H1 (cell line): ENCODE data around the gene ADAMTSL2. TPM values are rescaled to one million over a fixed set of nuclear protein-coding genes. Genes with fewer than 3 reads are reported as not detected.

Experiments
- CTCF ChIA-PET: fragments of 300-600 bp; sonication (Branson Sonifier 250); formaldehyde crosslinking; loops from one replicate; lab custom pipeline; 2021; ENCODE audit not compliant: partially characterized antibody; lab: Charles Lee
- POLR2A ChIA-PET: fragments of 300-600 bp; sonication (Branson Sonifier 250); formaldehyde crosslinking; loops from one replicate; lab custom pipeline; 2021; ENCODE audit warnings: inconsistent platforms; ENCODE audit not compliant: partially characterized antibody; lab: Charles Lee
- DNase-seq, 2 experiments: peaks; one replicate each; pipeline versions ENCODE4 v3.0.0 to v3.0.0-alpha.2; 2010 to 2022; ENCODE audit warnings: low spot score in 2 of 2, low read depth in 1 of 2, mixed read lengths in 1 of 2
- FAIRE-seq: peaks from 2 replicates; lab custom pipeline; 2011; peaks lifted over from hg19 to GRCh38; lab: Jason Lieb, UNC
- H2AFZ ChIP-seq: 2 replicates; pipeline ENCODE4 v1.8.1; 2012; ENCODE audit warnings: low read length, inconsistent platforms
- H2AK5ac ChIP-seq: 2 replicates; pipeline ENCODE4 v1.6.1; 2013; ENCODE audit warnings: low read depth, low read length
- H2BK120ac ChIP-seq: replicated peaks from 2 replicates; pipeline ENCODE3; 2013; ENCODE audit warnings: low read depth, low read length, inconsistent platforms
- H2BK12ac ChIP-seq: 2 replicates; pipeline ENCODE4 v1.6.1; 2013; ENCODE audit warnings: low read depth, low read length
- H2BK15ac ChIP-seq: 2 replicates; pipeline ENCODE4 v1.6.1; 2013; ENCODE audit warnings: low read length
- H2BK20ac ChIP-seq: 2 replicates; pipeline ENCODE4 v1.6.1; 2013; ENCODE audit warnings: low read length
- H2BK5ac ChIP-seq: 2 replicates; pipeline ENCODE4 v1.6.1; 2013; ENCODE audit warnings: low read depth, low read length
- H3K14ac ChIP-seq: 2 replicates; pipeline ENCODE4 v1.6.1; 2013; ENCODE audit warnings: inconsistent platforms; ENCODE audit not compliant: insufficient read length
- H3K18ac ChIP-seq: 2 replicates; pipeline ENCODE4 v1.6.1; 2013; ENCODE audit warnings: low read length; ENCODE audit errors: extremely low read depth
- H3K23ac ChIP-seq: 2 replicates; pipeline ENCODE4 v1.6.1; 2013; ENCODE audit warnings: inconsistent platforms; ENCODE audit not compliant: insufficient read length
- H3K23me2 ChIP-seq: 2 replicates; pipeline ENCODE4 v1.6.1; 2013; ENCODE audit warnings: low read depth, low read length
- H3K27ac ChIP-seq: 2 replicates; pipeline ENCODE4 v1.6.1; 2011; ENCODE audit warnings: low read depth, low read length, inconsistent platforms
- H3K27me3 ChIP-seq, 4 experiments: replicated peaks in 1 of 4; 1 replicate in 1 of 4; 2 replicates in 3 of 4; pipeline versions ENCODE4 v1.6.1 to v1.8.1; 2011 to 2013; ENCODE audit warnings: low read length in 3 of 4, mild to moderate bottlenecking in 3 of 4, inconsistent platforms in 2 of 4, mixed read lengths in 2 of 4, moderate library complexity in 1 of 4; ENCODE audit not compliant: control insufficient read depth in 3 of 4, insufficient read depth in 3 of 4; ENCODE audit errors: extremely low read depth in 1 of 4
- H3K36me3 ChIP-seq, 4 experiments: 2 replicates each; pipeline versions ENCODE4 v1.6.1 to v1.8.1; 2011 to 2013; ENCODE audit warnings: mild to moderate bottlenecking in 4 of 4, low read length in 3 of 4, moderate library complexity in 2 of 4, control low read depth in 1 of 4, inconsistent platforms in 1 of 4; ENCODE audit not compliant: insufficient read depth in 4 of 4, control insufficient read depth in 2 of 4
- H3K4ac ChIP-seq: replicated peaks from 2 replicates; pipeline ENCODE3; 2013; ENCODE audit warnings: low read length, low read depth, mixed read lengths, inconsistent platforms; ENCODE audit not compliant: insufficient read length
- H3K4me1 ChIP-seq, 4 experiments: replicated peaks in 1 of 4; 1 replicate in 1 of 4; 2 replicates in 3 of 4; pipeline versions ENCODE4 v1.6.1 to v1.8.1; 2011 to 2013; ENCODE audit warnings: low read length in 3 of 4, inconsistent platforms in 2 of 4, mixed read lengths in 1 of 4; ENCODE audit not compliant: insufficient read depth in 4 of 4, control insufficient read depth in 3 of 4
- H3K4me2 ChIP-seq, 2 experiments: 2 replicates each; pipeline versions ENCODE4 v1.6.1 to v1.8.1; 2011 to 2013; ENCODE audit warnings: low read depth in 2 of 2, low read length in 2 of 2, control low read depth in 1 of 2, inconsistent platforms in 1 of 2, mild to moderate bottlenecking in 1 of 2; ENCODE audit not compliant: insufficient read depth in 1 of 2
- H3K4me3 ChIP-seq, 4 experiments: fragments of 200-600, 300-600 bp in 1 of 4; sonication (generic), shearing (Covaris generic), sonication (Bioruptor Twin) in 1 of 4; 2 replicates each; pipeline versions ENCODE4 v1.5.1 to v1.8.1; 2011 to 2016; ENCODE audit warnings: low read length in 4 of 4, low read depth in 3 of 4, control low read depth in 2 of 4, inconsistent platforms in 2 of 4, mild to moderate bottlenecking in 2 of 4, mixed read lengths in 1 of 4, moderate library complexity in 1 of 4; ENCODE audit not compliant: insufficient read depth in 2 of 4; ENCODE audit errors: extremely low read depth in 1 of 4
- H3K56ac ChIP-seq: replicated peaks from 2 replicates; pipeline ENCODE3; 2013; ENCODE audit warnings: low read depth, mild to moderate bottlenecking, mixed read lengths, low read length, inconsistent platforms; ENCODE audit not compliant: insufficient read length
- H3K79me1 ChIP-seq: 2 replicates; pipeline ENCODE4 v1.6.1; 2013; ENCODE audit warnings: low read depth, low read length, control low read depth
- H3K79me2 ChIP-seq, 2 experiments: 2 replicates each; pipeline versions ENCODE4 v1.6.1 to v1.8.1; 2012 to 2013; ENCODE audit warnings: low read length in 2 of 2, mild to moderate bottlenecking in 2 of 2, inconsistent platforms in 1 of 2; ENCODE audit not compliant: insufficient read depth in 2 of 2, control insufficient read depth in 1 of 2
- H3K9ac ChIP-seq, 4 experiments: replicated peaks in 1 of 4; 1 replicate in 1 of 4; 2 replicates in 3 of 4; pipeline versions ENCODE4 v1.6.1 to v1.8.1; 2011 to 2013; ENCODE audit warnings: low read depth in 3 of 4, low read length in 3 of 4, control low read depth in 2 of 4, mild to moderate bottlenecking in 2 of 4, moderate library complexity in 2 of 4, inconsistent platforms in 1 of 4; ENCODE audit errors: extremely low read depth in 1 of 4
- H3K9me3 ChIP-seq, 2 experiments: 2 replicates each; pipeline versions ENCODE4 v1.6.1 to v1.8.1; 2012 to 2013; ENCODE audit warnings: mild to moderate bottlenecking in 2 of 2, moderate library complexity in 2 of 2, control low read depth in 1 of 2, inconsistent platforms in 1 of 2, low read depth in 1 of 2, low read length in 1 of 2, mixed read lengths in 1 of 2; ENCODE audit not compliant: insufficient read depth in 2 of 2
- H4K20me1 ChIP-seq, 2 experiments: replicated peaks in 1 of 2; 2 replicates each; pipeline versions ENCODE3 to v1.8.1; 2011 to 2013; ENCODE audit warnings: inconsistent platforms in 2 of 2, low read length in 2 of 2, mild to moderate bottlenecking in 1 of 2; ENCODE audit not compliant: insufficient read depth in 2 of 2, control insufficient read depth in 1 of 2
- H4K5ac ChIP-seq: 2 replicates; pipeline ENCODE4 v1.6.1; 2013; ENCODE audit warnings: low read length, low read depth, mixed read lengths, inconsistent platforms; ENCODE audit not compliant: insufficient read length
- H4K8ac ChIP-seq: 2 replicates; pipeline ENCODE4 v1.8.0; 2013; ENCODE audit warnings: mild to moderate bottlenecking, moderate library complexity, low read length, inconsistent platforms; ENCODE audit not compliant: insufficient read depth; ENCODE audit errors: extremely low read depth
- H4K91ac ChIP-seq: replicated peaks from 2 replicates; pipeline ENCODE3; 2013; ENCODE audit warnings: low read length, mixed read lengths, inconsistent platforms; ENCODE audit not compliant: insufficient read length
- CHD2 ChIP-seq: IDR thresholded peaks from 2 replicates; pipeline ENCODE4 v1.6.1; 2012; ENCODE audit warnings: low read length, improper control_type of control experiment
- CTBP2 ChIP-seq: IDR thresholded peaks from 2 replicates; pipeline ENCODE4 v1.7.0; 2011; ENCODE audit warnings: borderline replicate concordance, mild to moderate bottlenecking, moderate library complexity, mixed read lengths, low read length; ENCODE audit not compliant: insufficient read depth, insufficient read length
- EP300 ChIP-seq, 2 experiments: IDR thresholded peaks; 1 replicate in 1 of 2; 2 replicates in 1 of 2; pipeline ENCODE4 v1.6.1; 2011 to 2012; ENCODE audit warnings: low read depth in 2 of 2, low read length in 2 of 2, mild to moderate bottlenecking in 2 of 2, borderline replicate concordance in 1 of 2, inconsistent platforms in 1 of 2, moderate library complexity in 1 of 2
- EZH2 ChIP-seq: fragments of 200-600 bp; sonication (generic); IDR thresholded peaks from 2 replicates; pipeline ENCODE4 v1.7.1; 2012; ENCODE audit warnings: low read depth, mild to moderate bottlenecking, moderate library complexity, low read length, inconsistent platforms; ENCODE audit not compliant: severe bottlenecking
- GABPA ChIP-seq: IDR thresholded peaks from 2 replicates; pipeline ENCODE4 v1.6.1; 2011; ENCODE audit warnings: mild to moderate bottlenecking, low read length, moderate library complexity, borderline replicate concordance; ENCODE audit not compliant: insufficient read depth
- POLR2A ChIP-seq, 2 experiments: IDR thresholded peaks; 1 replicate in 1 of 2; 2 replicates in 1 of 2; pipeline ENCODE4 v1.6.1; 2011; ENCODE audit warnings: low read depth in 2 of 2, low read length in 2 of 2, mild to moderate bottlenecking in 2 of 2; ENCODE audit errors: control extremely low read depth in 1 of 2
- SIRT6 ChIP-seq: IDR thresholded peaks from one replicate; pipeline ENCODE4 v1.7.1; 2012; ENCODE audit warnings: low read length, inconsistent platforms
- SP4 ChIP-seq: IDR thresholded peaks from 2 replicates; pipeline ENCODE4 v1.6.1; 2012; ENCODE audit warnings: low read length, inconsistent platforms
- TAF1 ChIP-seq: IDR thresholded peaks from 2 replicates; pipeline ENCODE4 v1.6.1; 2011; ENCODE audit warnings: mild to moderate bottlenecking, low read depth, low read length
- TAF7 ChIP-seq: optimal IDR thresholded peaks from 2 replicates; pipeline ENCODE3; 2011; ENCODE audit warnings: low read depth, mild to moderate bottlenecking, inconsistent platforms, low read length, moderate library complexity, borderline replicate concordance
- WGBS, 2 experiments: shearing (Covaris generic) in 1 of 2; methylation state at CpG; one replicate each; pipeline versions ENCODE4 v1.1.6 to v1.1.7; 2013 to 2015; ENCODE audit warnings: low lambda C conversion rate in 2 of 2, mixed read lengths in 2 of 2, inconsistent platforms in 1 of 2, low coverage in 1 of 2, missing lambda C conversion rate in 1 of 2; ENCODE audit not compliant: insufficient replicate concordance in 2 of 2, insufficient coverage in 1 of 2, insufficient read length in 1 of 2; ENCODE audit errors: extremely low coverage in 1 of 2, missing lambda C conversion rate in 1 of 2; 5-methylcytosine and 5-hydroxymethylcytosine counted together
- polyA plus RNA-seq, 7 experiments: library from polyadenylated mRNA; depleted of rRNA in 3 of 7; stranded (reverse) in 5 of 7; unstranded in 2 of 7; fragments of >200 nt in 5 of 7; fragments of 200-250 nt in 2 of 7; gene quantifications; 1 replicate in 5 of 7; 2 replicates in 1 of 7; 4 replicates in 1 of 7; pipeline versions ENCODE4 v1.2.1 to v1.2.3, GENCODE V29; 2011 to 2013; ENCODE audit warnings: missing spikeins in 2 of 7, mixed read lengths in 2 of 7
- total RNA-seq: library from RNA; stranded (reverse); fragmentation: NEBNext Ultra II Directional; extraction: Animal tissue kit (Norgen Biotek cat#: 25700); gene quantifications from 2 replicates; pipeline ENCODE4 v1.2.1, GENCODE V29; 2021
- TF ChIP-seq, protein P1 (sequence below), 3 experiments: IDR thresholded peaks; 1 replicate in 2 of 3; 2 replicates in 1 of 3; pipeline versions ENCODE4 v1.5.1 to v1.6.1; 2011; ENCODE audit warnings: low read length in 3 of 3, mild to moderate bottlenecking in 3 of 3, inconsistent platforms in 2 of 3, low read depth in 1 of 3, moderate library complexity in 1 of 3; ENCODE audit not compliant: insufficient read depth in 1 of 3; ENCODE audit errors: control extremely low read depth in 1 of 3

Gene ADAMTSL2
- total and polyA plus RNA-seq, 2 of the 8 experiments (the other 6 are each of a cell fraction or from before 2014, with no cell fraction given) = 0.74 to 0.76 TPM

DNA sequence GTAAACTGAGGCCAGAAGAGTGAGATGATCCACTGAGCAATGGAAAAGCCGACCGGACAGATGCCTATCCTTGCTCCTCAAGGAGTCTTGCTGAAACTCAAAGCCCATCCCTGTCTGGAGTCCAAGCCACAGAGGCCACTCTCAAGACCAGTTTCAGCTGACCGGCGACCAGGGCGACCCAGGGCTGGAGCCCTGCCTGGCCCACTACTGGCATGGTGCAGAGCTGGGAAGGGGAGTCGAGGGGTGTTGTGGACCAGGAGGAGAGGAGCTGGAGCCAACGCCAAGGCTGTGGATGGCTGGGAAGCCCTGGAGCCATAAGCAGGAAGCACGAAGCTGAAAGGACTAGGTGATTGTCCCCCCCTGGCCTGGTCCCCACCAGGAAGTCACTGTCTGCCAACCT lies 52.5 kb downstream of the ADAMTSL2 start:
- H4K5ac ChIP-seq = no peak overlapping the region
- peak overlapping the region; percentile 61; the same call in 1 of the 2 replicates for H2BK20ac ChIP-seq
- no peak overlapping the region for H3K9ac ChIP-seq
- H2BK12ac ChIP-seq = 0 out of 2 replicates have a peak overlapping the region, but pooled peaks have one; percentile 27
- DNase-seq = no peak
- H3K18ac ChIP-seq = no peak overlapping the region
- no peak overlapping the region for H3K4ac ChIP-seq
- H3K79me2 ChIP-seq = no peaks in the 10 kb centered on the region
- no peak overlapping the region for H2AK5ac ChIP-seq
- CTCF ChIA-PET = interaction anchor here (1.1 to 6.1 kb wide), 5 partner anchors 7 to 173 kb away, joined by 3 to 46 read pairs (median 8); no protein-coding TSS in a partner anchor
- no peak overlapping the region for H3K14ac ChIP-seq
- no peak overlapping the region for H2AFZ ChIP-seq
- no peaks in the 10 kb centered on the region for H4K20me1 ChIP-seq
- H4K91ac ChIP-seq = peak overlapping the region; percentile 56
- H4K8ac ChIP-seq = no peak overlapping the region
- no peak overlapping the region for H3K4me3 ChIP-seq
- POLR2A ChIA-PET = interaction anchor here (0.9 to 1.1 kb wide), 2 partner anchors 17 to 211 kb away, joined by 3 read pairs; no protein-coding TSS in a partner anchor
- no peak overlapping the region for H3K27ac ChIP-seq
- peaks cover 0 to 3% of the 10 kb centered on the region in 2 experiments; a peak in 1 of 4 replicates for H3K9me3 ChIP-seq
- H3K79me1 ChIP-seq = no peaks in the 10 kb centered on the region
- FAIRE-seq = no peak
- H3K23ac ChIP-seq = no peak overlapping the region
- H2BK5ac ChIP-seq = no peak overlapping the region
- no peaks in the 10 kb centered on the region for H3K27me3 ChIP-seq
- H2BK120ac ChIP-seq = no peak overlapping the region
- no peaks in the 10 kb centered on the region for H3K23me2 ChIP-seq
- no peaks in the 10 kb centered on the region for H3K36me3 ChIP-seq
- peaks cover 3 to 22% (median 17%) of the 10 kb centered on the region in 4 experiments for H3K4me1 ChIP-seq
- H3K4me2 ChIP-seq = no peak overlapping the region
- H2BK15ac ChIP-seq = 0 out of 2 replicates have a peak overlapping the region, but pooled peaks have one; percentile 61
- 90% methylated on average over 8 of the region's 8 CpGs; no CpG with 5 or more reads in 1 of the 2 experiments for WGBS, 2 experiments
- H3K56ac ChIP-seq = no peak overlapping the region
- TF ChIP-seq CHD2 (no peak), POLR2A (IDR thresholded peaks at IDR 0.05; ENCODE audit: control extremely low read depth in 1 of 2, low read depth in 2 of 2, low read length in 2 of 2) (no peak), EZH2 (no peak), SIRT6 (no peak), TAF1 (no peak), GABPA (no peak), EP300 (IDR thresholded peaks at IDR 0.05; ENCODE audit: borderline replicate concordance in 1 of 2, low read depth in 2 of 2, low read length in 2 of 2) (no peak), CTBP2 (no peak), SP4 (no peak), TAF7 (no peak)
- TF ChIP-seq, protein P1, sequence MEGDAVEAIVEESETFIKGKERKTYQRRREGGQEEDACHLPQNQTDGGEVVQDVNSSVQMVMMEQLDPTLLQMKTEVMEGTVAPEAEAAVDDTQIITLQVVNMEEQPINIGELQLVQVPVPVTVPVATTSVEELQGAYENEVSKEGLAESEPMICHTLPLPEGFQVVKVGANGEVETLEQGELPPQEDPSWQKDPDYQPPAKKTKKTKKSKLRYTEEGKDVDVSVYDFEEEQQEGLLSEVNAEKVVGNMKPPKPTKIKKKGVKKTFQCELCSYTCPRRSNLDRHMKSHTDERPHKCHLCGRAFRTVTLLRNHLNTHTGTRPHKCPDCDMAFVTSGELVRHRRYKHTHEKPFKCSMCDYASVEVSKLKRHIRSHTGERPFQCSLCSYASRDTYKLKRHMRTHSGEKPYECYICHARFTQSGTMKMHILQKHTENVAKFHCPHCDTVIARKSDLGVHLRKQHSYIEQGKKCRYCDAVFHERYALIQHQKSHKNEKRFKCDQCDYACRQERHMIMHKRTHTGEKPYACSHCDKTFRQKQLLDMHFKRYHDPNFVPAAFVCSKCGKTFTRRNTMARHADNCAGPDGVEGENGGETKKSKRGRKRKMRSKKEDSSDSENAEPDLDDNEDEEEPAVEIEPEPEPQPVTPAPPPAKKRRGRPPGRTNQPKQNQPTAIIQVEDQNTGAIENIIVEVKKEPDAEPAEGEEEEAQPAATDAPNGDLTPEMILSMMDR (IDR thresholded peaks at IDR 0.05; ENCODE audit: control extremely low read depth in 1 of 3, insufficient read depth in 1 of 3, low read depth in 1 of 3, low read length in 3 of 3) = no peak
